ENCODE measurements around the gene ACADL.
A peak's percentile ranks its signal among the peaks of the same experiment; 100 is the strongest.

ACADL gene

DNA sequence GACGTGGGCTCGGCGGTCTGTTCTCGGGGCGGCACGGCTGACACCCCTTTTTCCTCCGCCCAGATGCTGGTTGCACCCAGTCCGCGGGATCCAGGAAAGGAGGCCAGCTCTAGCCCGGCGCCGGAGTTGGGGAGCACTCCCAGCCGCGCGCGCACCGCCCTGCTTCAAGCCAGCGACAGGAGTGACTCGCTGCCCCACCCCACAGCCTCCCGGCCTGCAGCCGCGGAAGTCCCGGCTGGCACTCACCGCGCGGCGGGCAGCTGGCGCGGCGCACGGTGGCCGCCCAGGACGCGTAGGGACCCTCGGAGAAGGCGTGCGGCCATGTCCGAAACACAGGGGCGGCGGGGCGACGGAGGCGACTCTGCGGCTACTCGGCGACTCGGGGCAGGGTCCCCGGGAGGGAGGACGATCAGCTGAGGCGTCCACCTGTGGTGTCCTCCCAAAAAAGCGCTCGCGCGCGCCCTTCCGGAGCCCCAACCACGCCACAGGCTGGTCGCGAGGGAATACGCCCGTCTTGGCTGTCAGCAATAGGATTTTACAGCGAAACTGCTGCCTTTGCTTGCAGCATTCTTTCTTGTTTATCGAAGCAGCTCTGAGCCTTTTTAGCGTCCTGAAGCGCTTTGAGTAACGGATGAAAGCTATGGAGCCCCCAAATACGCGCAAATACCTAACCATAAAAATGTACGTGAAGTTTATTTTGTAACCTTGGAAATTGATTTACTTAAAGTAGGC is at the start of gene ACADL:
Gene ACADL (minus strand): TSS at position 507 of the 732 bp plus-strand sequence. CDS start 184 bp downstream, at position 323.
- peak; percentile 48 for DNase-seq (ENCODE audit: low read depth)

DNA sequence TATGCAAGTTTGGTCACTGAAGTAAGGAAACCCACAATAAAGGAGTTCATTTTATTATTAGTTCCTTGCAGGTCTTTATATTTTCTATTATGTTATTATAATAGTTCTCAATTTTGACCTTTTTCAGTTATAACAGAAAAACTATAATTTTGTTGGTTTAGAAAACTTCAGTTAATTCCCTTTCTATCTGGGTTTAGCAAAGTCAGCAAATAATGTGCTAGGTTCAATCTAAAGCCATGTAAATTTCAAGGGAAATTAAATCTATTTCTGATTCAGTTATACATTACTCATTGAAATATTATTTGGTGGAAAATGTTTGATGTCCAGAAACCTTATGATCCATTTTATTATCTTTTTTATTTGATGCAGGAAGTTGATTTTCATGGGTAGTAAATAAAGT is 46.1 kb upstream of the ACADL start:
- DNase-seq (ENCODE audit: low read depth): no peak

DNA sequence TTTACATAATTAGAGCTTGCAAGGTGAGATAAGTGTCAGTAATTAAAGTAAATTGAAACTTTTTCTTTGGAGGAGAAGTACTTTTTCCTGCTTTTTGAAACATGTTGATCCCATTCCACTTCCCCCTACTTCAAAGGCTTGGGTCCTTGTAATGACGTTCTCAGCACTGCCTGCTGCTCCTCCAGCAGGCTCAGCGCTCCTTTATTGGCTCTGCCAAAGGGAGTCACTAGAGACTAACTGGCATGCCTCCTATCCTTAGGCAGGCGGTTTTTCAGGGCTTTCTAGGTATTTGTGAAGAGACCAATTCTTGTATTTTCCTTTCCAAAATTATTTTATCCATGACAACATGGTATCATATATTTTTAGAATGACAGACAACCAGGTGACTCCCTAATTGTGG is 43.9 kb upstream of the ACADL start:
- DNase-seq (ENCODE audit: low read depth): no peak

DNA sequence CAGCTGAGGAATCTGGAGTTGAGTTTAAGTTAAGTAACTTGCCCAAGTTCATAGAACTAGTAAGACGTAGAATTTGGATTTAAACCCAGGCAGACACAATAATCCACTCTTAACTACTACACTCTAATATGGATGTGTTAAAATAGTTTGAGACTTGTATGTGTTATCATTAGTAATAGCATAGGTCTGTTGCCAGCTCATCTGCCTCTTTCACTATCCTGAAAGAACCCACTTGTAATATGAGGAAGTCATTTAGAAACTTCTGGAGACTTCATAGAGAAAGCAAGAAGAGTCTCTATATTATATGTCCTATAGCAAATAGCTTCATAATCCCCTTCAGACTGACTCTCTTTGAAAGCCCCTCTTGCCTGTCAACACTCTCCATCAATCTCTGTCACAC is 43.0 kb upstream of the ACADL start:
- no peak for DNase-seq (ENCODE audit: low read depth)

DNA sequence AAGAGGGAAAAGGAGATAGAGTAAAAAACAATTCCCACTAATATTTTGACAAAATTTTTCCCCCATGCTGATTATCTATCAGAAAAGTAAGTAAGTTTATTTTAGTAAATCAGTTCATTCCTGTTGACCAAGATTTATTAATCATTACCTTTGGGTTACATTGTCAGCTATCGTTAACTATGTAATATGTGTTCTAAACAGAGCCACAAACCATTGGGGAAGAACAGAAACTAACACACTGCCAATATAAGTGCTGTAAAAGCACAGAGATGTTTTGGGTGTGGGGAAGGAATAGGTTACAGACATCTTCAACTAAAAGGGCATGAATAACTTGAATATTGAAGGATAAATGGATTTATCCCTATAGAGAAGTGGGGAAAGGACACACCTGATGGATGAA is 42.5 kb upstream of the ACADL start:
- no peak for DNase-seq (ENCODE audit: low read depth)

DNA sequence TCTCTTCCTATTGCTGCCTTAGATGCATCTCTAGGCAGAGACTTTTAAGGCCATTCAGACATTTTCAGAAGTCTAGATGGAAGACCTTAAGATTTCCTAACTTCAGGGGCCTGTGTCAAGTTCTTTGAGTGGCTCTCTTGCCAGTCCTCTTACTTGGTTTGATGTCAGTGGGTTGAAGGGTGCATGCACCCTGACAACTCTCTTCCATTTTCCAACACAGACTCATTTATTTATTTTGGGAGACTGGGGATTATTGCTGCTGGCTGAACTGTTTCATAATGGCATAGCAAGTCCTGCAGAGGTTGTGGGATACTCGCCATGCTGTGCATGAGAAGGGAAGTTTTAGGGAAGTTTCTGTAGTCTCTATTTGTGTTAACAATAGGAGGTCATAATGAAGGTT is 39.0 kb upstream of the ACADL start:
- DNase-seq (ENCODE audit: low read depth): no peak

DNA sequence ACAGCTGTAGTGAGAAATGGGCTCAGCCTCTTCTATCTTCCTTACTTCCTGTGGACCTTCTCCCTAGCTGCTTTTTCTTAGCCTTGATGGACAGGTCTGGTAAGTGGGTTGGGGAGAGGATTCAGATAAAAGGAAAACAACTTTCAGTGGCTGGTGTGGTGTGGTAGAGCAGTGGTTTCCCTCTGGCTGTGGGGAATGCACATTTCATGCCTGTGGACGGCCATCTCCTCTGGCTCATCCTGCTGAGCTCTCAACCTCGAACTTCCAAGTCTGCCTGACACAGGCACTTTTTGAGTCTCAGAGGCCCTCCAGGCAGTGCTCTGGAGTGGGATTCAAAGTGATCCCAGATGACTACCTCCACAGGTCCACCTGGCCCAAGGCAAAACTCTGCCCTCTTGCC is 38.6 kb upstream of the ACADL start:
- DNase-seq (ENCODE audit: low read depth): no peak

DNA sequence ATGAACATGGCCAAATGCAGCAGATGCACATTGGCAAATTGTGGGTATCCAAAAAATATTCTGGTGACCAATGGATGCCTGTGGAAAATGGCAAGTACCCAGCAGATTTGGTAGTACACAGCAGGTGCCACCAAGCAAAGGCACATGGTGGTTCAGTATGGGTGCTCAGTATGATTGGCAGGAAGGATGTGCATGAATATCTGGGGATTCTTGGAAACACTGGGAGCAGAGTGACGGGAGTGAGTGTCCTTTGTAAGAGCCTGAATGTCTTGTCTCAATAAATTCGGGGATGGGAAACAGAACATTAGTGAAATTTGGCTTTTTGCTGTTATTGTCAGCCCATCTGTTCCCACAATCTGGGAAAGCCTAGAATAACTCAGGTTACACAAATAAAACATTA is 36.8 kb upstream of the ACADL start:
- no peak for DNase-seq (ENCODE audit: low read depth)

DNA sequence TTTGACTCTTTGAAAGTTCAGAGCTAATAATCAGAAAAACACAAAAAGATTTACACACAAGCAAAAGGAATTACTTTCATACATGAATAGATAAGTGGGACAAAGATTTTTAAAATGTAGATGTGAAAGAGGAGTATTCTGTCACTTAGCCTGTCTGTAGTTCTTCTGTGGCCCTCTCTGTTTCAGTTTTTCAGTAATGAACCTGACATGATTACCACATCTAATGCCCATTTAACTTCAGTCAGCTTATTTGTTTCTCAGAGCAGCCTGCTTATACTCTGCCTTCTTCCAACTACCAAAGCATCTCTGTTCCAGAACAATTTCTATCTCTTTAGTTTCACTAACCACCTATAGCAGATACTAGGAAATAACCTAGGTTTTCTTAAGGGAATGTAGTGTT is 34.4 kb upstream of the ACADL start:
- no peak for DNase-seq (ENCODE audit: low read depth)

DNA sequence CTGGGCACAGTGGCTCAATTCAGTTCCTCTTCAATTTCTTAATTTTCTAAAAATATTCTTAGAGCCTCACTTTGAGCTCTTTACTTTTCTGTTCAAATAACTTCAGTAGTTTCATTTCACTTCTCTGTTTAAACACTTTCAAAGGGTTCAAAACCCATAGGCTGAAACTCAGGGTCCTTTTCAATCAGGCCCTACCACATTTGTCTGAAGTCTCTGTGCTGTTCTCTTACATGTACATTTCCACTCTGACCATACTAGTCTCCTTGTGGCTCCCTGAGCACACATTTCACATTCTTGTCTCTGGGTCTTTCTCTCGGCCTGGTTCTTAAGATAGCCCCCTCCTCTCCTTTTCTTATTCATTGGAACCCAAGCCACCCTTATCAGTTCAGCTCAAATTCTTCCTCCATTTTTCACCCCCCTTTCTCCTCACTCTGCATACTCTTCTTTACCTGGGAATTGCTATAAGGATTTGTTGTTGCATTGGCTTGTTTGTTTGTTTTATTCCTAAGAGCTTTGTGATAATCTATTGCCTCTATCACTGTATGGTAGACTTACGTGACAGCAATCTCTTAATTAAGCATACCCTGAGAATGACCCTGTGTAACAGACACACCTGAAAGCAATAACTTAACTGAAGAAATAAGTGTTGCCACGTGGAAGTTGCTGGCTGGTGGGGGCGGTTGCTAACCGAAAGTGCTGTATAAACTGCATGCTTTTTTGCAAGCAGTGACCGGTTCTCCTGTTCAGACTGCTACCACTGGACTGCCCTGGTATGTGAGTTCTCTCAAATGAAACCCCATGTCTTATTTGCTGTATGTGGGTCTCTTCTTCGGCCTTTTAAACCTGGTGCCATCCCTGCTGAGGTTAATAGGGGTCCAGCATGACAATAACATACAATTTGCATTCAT is 27.7 kb upstream of the ACADL start:
- DNase-seq (ENCODE audit: low read depth): no peak

DNA sequence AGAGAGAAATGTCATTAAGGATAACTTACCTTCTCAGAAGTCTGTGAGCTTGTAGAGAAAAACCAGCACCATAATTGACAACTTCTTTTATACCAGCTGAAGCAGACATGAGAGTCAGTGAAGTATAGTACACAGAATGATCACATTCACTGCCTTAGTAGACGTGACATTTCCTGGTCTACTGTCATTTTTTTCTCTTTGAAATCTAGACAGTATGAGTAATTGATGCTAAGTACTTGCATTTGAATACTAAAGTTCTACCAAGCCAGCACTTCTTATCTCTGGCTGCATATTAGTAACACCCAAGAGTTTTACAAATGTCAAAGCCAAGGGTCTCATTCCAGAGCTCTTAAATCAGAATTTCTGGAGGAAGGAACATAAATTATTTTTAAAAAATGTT is 25.4 kb upstream of the ACADL start:
- no peak for DNase-seq (ENCODE audit: low read depth)

DNA sequence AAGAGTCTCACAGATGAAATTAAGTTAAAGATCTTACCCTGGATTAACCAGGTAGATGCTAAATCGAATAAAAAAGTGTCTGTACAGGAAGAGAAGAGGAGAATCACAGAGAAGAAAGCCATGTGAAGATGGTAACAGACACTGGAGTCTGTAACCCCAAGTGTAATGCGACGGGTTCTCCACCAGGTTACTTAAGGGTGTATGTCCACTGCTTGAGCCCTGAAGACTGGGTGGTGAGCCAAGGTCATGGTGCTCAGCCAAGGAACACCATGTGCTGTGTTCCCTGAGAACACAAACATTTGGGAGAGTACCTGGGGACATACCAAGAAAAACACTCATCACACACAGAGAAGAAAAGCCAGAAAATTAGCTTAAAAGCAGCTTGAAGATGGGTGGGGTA is 8.2 kb upstream of the ACADL start:
- DNase-seq (ENCODE audit: low read depth): no peak

DNA sequence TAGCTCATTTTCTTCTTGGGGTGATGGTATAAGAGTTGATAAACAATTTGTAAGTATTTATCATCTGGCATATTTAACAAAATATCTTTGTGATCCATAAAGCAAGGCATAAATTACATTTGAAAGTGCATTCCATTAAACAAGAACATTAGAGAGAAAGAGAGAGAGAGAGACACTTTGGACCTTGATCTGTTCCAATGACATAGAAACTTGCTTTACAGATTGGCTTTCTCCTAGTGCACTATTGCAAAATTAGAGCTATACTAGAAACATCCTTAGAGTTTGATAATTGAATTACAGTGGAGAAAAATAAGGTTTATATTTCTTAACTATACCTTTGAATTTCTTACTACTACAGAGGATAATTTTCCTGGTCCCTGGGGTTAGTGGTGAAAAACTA is 5.7 kb upstream of the ACADL start:
- DNase-seq (ENCODE audit: low read depth): no peak

DNA sequence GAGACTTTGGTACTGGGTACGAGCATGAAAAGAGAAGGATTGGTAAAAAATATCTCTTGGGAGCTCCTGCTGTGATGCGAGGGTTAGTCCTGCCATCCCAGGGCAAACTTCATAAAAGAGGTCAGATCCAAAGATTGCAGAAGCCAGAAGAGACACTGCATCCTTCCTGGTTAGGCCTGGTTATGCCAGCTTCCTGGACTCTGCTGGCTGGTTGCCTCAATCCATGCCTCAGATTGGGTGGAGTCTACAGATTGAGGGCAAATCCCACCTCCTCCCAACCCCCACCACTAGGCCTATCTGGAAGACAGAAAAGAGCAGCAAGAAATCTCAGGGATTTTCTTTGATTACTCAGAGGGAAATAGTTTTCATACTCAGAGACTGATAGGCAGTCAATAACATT is 5.3 kb upstream of the ACADL start:
- DNase-seq (ENCODE audit: low read depth): no peak

DNA sequence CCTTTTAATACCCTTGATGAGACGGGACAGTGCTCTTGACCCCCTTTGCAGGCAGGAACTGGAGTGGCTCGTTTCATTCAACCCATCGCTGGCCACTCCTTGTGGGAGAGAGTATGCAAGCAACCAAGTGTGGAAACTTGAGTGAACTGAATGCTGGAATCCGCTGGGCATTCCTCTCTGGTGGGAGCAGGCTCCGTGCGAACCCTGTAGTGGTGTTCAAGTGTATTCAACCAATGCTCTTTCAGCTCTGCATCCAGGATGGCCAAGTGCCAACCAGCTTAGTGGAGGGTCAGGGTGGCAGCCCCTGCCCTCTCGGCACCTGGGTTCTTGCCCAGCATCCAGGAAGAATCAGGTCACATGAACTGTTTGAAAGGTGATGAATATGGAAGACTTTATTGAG is 3.3 kb upstream of the ACADL start:
- DNase-seq (ENCODE audit: low read depth): no peak

DNA sequence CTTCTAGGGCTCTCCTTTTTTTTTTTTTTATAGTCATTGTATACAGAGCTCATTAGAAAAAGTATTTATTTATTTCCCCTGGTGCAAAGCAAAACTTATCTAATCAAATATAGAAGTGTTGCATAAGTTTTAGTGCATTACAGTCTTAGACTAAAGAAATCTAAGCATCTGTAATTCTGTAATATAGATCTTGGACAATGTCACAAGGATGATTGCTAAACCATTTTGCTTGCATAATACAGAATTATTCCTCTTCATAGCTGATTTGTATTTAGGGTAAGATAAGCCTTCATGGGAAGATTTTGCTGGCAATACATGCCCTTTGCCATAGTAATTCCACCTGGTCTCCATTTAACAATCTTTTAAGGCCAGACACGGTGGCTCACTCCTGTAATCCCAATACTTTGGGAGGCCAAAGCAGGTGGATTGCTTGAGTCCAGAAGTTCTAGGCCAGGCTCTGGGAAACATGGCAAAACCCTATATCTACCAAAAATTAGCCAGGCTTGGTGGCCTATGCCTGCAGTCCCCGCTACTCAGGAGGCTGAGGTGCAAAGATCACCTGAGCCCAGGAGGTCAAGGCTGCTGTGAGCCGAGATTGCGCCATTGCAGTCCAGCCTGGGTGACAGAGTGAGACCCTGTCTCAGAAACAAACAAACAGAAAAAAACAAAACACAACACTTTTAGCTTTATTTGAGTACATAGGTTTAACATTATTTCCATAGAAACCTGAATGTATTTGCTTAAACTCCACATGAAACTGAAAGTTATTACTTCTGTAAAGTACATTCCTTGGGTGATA is 2.2 kb upstream of the ACADL start:
- no peak for DNase-seq (ENCODE audit: low read depth)

DNA sequence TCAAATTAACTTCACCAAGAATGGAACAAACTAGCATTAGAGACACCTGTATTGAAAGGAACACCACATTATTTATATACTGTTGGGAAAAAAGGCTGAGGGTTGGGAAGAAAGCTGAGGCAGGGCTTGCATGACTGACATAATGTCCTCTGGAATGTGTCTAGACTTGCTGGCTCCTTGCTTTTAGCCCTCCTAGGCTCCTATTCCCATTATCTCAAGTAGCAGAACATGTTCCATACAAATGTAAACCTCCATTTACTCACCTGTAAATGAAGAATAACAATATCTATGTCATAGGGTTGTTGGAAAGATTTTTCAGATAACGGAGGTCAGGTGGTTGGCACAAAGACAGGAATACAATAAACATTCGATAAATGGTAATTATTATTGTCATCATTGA is 976 bp upstream of the ACADL start:
- DNase-seq (ENCODE audit: low read depth): no peak

DNA sequence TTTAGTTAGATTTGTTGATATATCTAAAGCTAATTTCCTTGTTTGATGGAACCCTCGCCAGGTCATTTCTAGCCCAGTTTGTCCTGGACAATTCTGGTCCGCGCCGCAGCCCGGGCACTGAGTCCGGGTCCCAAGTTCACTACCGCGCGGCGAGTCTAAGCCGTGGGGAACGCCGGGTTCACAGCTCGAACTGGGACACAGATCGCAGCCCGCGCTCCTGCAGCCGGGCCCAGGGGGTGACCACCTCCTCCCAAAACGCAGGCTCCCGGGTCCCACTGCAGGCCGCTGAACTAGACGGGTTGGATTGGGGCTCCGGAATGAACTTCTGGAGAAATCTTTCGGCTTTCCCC is 681 bp downstream of the ACADL start:
- DNase-seq (ENCODE audit: low read depth): no peak

DNA sequence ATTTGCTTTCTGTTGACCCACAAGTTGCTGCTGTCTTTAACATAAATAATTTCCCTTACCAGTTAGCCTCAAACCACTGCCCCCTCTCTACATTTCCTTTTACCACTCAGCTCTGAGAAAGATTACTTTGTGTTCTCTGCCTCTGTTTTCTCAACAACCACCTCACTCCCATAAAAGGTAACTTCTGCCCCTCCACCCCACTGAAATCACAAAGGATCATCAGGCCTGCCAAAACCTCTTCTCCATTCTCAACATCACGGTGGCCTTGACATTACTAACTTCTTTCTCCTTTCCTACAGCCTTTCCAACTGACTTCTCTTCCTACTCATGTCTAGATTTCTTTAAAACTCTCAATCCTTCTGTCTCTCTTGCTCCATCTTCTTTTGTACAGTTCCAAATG is 10.1 kb downstream of the ACADL start:
- DNase-seq (ENCODE audit: low read depth): no peak

DNA sequence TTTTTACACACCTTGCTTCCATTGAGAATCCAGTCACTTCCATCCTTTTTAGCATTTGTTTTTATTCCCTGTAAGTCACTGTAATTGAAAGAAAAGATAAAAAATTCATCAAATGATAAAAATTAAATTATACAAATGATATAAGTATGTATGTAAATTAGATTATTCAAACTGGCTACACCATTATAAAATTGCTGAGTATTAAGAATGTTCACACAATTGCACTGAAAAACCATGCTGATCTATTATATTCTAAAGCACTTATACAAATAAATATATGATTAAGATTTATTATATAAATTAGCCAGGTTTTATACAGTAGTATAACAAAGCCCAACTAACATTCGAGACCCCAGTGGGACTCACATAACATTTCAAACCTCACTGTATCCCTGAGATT is 15.1 kb downstream of the ACADL start:
- no peak for DNase-seq (ENCODE audit: low read depth)

DNA sequence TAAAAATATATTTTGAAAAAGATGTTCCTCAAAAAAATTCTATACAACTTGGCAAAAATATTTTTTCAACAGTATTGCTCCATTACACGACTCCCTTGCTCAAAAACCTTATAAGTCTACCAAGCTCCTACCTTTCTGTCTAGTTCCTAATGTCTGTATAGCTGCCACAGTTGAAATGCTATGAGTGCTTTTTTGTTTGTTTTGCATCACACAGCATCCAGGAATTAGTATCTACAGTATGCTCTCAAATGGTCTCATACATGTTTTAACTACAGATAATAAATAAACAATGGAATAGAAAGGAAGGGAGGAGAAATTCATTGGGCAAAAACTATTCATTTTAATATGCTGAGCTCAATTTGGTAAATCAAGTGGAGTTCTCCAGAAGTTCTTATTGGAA is 17.3 kb downstream of the ACADL start:
- DNase-seq (ENCODE audit: low read depth): no peak

DNA sequence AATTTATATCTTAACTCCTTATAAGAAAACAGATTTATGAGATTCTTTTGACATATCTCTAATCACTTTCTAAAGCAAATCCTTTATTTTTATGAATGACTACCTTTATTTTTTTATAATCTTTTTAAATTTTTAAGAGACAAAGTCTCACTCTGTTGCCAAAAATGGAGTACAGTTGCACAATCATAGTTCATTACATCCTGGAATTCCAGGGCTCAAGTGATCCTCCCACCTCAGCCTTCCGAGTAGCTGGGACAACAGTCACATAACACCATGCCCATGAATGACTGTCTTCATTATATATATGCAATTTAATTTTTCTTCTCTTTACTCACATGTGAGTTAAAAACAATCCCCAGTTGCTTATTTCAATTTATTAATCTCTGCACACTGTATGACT is 21.7 kb downstream of the ACADL start:
- no peak for DNase-seq (ENCODE audit: low read depth)

DNA sequence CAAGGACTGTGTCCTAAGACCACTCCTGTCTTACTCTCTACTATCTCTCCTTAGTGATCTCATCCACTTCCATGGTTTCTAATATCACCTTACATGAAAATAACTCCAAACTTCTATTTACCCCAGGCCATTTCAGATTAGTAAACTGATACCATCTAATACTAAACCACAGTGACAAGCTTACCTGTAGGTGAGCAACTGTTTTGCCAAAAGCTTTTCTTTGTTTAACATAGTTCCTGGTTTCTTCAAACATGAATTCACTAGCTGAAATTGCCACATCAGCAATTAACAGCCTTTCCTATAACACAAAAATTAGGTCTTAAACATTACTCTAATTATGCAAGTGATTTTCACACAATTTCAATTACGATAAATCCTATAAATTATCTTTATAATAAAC is 22.1 kb downstream of the ACADL start:
- no peak for DNase-seq (ENCODE audit: low read depth)
